ENCODE measurements around the gene CDK10.

CDK10 gene

GRCh38 chr16:89732142-89732917 lies 45.8 kb downstream of the CDK10 start:
- Mint-ChIP-seq H3K36me3 (peaks cover 79% of the 10 kb centered on the region), H3K4me1 (peaks cover 52% of the 10 kb centered on the region), H3K9me3 (no peaks in the 10 kb centered on the region), H3K27me3 (no peaks in the 10 kb centered on the region), H3K27ac (peak overlapping the region; percentile 37), H3K4me3 (no peak overlapping the region)
- CTCF ChIA-PET, result no interaction called here
- DNase-seq, result no peak

GRCh38 chr16:89732918-89733242 lies 46.4 kb downstream of the CDK10 start:
- Mint-ChIP-seq H3K9me3 (no peaks in the 10 kb centered on the region), H3K27me3 (no peaks in the 10 kb centered on the region), H3K27ac (no peak overlapping the region), H3K4me3 (no peak overlapping the region), H3K4me1 (peaks cover 52% of the 10 kb centered on the region), H3K36me3 (peaks cover 79% of the 10 kb centered on the region)
- DNase-seq, result no peak
- CTCF ChIA-PET, result no interaction called here

GRCh38 chr16:89733322-89733721 lies 46.8 kb downstream of the CDK10 start:
- Mint-ChIP-seq H3K36me3 (peaks cover 81% of the 10 kb centered on the region), H3K4me1 (peaks cover 54% of the 10 kb centered on the region), H3K4me3 (no peak overlapping the region), H3K9me3 (no peaks in the 10 kb centered on the region), H3K27me3 (no peaks in the 10 kb centered on the region), H3K27ac (no peak overlapping the region)
- no peak for DNase-seq
- CTCF ChIA-PET, result no interaction called here

GRCh38 chr16:89733792-89734191 lies 47.3 kb downstream of the CDK10 start:
- CTCF ChIA-PET, result no interaction called here
- Mint-ChIP-seq H3K27ac (no peak overlapping the region), H3K36me3 (peaks cover 84% of the 10 kb centered on the region), H3K9me3 (no peaks in the 10 kb centered on the region), H3K4me1 (peaks cover 55% of the 10 kb centered on the region), H3K27me3 (no peaks in the 10 kb centered on the region), H3K4me3 (no peak overlapping the region)
- DNase-seq, result no peak

- DNase-seq, result no peak
- Mint-ChIP-seq H3K27me3 (no peaks in the 10 kb centered on the region), H3K4me1 (peaks cover 42% of the 10 kb centered on the region), H3K4me3 (no peak overlapping the region), H3K27ac (peak overlapping the region; percentile 89), H3K36me3 (peaks cover 79% of the 10 kb centered on the region), H3K9me3 (no peaks in the 10 kb centered on the region)
- CTCF ChIA-PET, result interaction anchor here (1.4 to 1.8 kb wide), 3 partner anchors 31 to 127 kb away, joined by 3 to 12 read pairs (median 5); partner anchors contain the start of gene SPATA2L
Observed at GRCh38 chr16:89736554-89736953, 50.1 kb downstream of the CDK10 start.

- Mint-ChIP-seq H3K36me3 (peaks cover 72% of the 10 kb centered on the region), H3K9me3 (no peaks in the 10 kb centered on the region), H3K4me1 (peaks cover 36% of the 10 kb centered on the region), H3K4me3 (peak overlapping the region; percentile 21), H3K27ac (peak overlapping the region; percentile 89), H3K27me3 (no peaks in the 10 kb centered on the region)
- CTCF ChIA-PET, result interaction anchor here (1.4 to 1.8 kb wide), 4 partner anchors 32 to 126 kb away, joined by 3 to 12 read pairs (median 4); partner anchors contain the start of gene SPATA2L
- DNase-seq, result peak; percentile 77
Observed at GRCh38 chr16:89737341-89738071, 51.0 kb downstream of the CDK10 start.

GRCh38 chr16:89738072-89738377 lies 51.5 kb downstream of the CDK10 start:
- no peak overlapping the region for H3K4me3 Mint-ChIP-seq
- peak overlapping the region; percentile 89 for H3K27ac Mint-ChIP-seq
- no peak for DNase-seq
- no peaks in the 10 kb centered on the region for H3K9me3 Mint-ChIP-seq
- H3K36me3 Mint-ChIP-seq, result peaks cover 70% of the 10 kb centered on the region
- H3K27me3 Mint-ChIP-seq, result no peaks in the 10 kb centered on the region
- CTCF ChIA-PET, result interaction anchor here (0.9 to 1.6 kb wide), 3 partner anchors 10 to 125 kb away, joined by 3 to 4 read pairs (median 4); no protein-coding TSS in a partner anchor
- H3K4me1 Mint-ChIP-seq, result peaks cover 35% of the 10 kb centered on the region

- CTCF ChIA-PET, result interaction anchor here (0.9 to 1.4 kb wide), 2 partner anchors 9 to 39 kb away, joined by 4 read pairs; no protein-coding TSS in a partner anchor
- Mint-ChIP-seq H3K27ac (no peak overlapping the region), H3K36me3 (peaks cover 67% of the 10 kb centered on the region), H3K4me3 (no peak overlapping the region), H3K9me3 (no peaks in the 10 kb centered on the region), H3K4me1 (peaks cover 33% of the 10 kb centered on the region), H3K27me3 (no peaks in the 10 kb centered on the region)
- DNase-seq, result no peak
Observed at GRCh38 chr16:89738538-89739317, 52.2 kb downstream of the CDK10 start.

- peak overlapping the region; percentile 65 for H3K27ac Mint-ChIP-seq
- no peak overlapping the region for H3K4me3 Mint-ChIP-seq
- H3K36me3 Mint-ChIP-seq, result peaks cover 64% of the 10 kb centered on the region
- no peaks in the 10 kb centered on the region for H3K9me3 Mint-ChIP-seq
- CTCF ChIA-PET, result interaction anchor here (1.4 to 2.7 kb wide), 3 partner anchors 33 to 122 kb away, joined by 3 to 9 read pairs (median 4); no protein-coding TSS in a partner anchor
- peaks cover 32% of the 10 kb centered on the region for H3K4me1 Mint-ChIP-seq
- DNase-seq, result no peak
- H3K27me3 Mint-ChIP-seq, result no peaks in the 10 kb centered on the region
Observed at GRCh38 chr16:89739383-89739782, 52.9 kb downstream of the CDK10 start.

- H3K27ac Mint-ChIP-seq, result peak overlapping the region; percentile 52
Observed at GRCh38 chr16:89741342-89742014, 55.0 kb downstream of the CDK10 start.

GRCh38 chr16:89742948-89743347 lies 56.5 kb downstream of the CDK10 start:
- Mint-ChIP-seq H3K27ac (peak overlapping the region; percentile 67), H3K36me3 (peaks cover 50% of the 10 kb centered on the region), H3K9me3 (no peaks in the 10 kb centered on the region), H3K27me3 (no peaks in the 10 kb centered on the region), H3K4me3 (no peak overlapping the region), H3K4me1 (peaks cover 5% of the 10 kb centered on the region)
- DNase-seq, result no peak
- CTCF ChIA-PET, result interaction anchor here (1.4 to 1.8 kb wide), 2 partner anchors 43 to 118 kb away, joined by 3 to 7 read pairs; no protein-coding TSS in a partner anchor

More at GRCh38 chr16:89741342-89742014, 55.0 kb downstream of the CDK10 start:
- no peak overlapping the region for H3K4me3 Mint-ChIP-seq
- H3K9me3 Mint-ChIP-seq, result no peaks in the 10 kb centered on the region
- no peak for DNase-seq
- CTCF ChIA-PET, result interaction anchor here (0.7 to 2.7 kb wide), 3 partner anchors 18 to 42 kb away, joined by 3 to 9 read pairs (median 7); no protein-coding TSS in a partner anchor
- H3K4me1 Mint-ChIP-seq, result peaks cover 20% of the 10 kb centered on the region
- H3K36me3 Mint-ChIP-seq, result peaks cover 56% of the 10 kb centered on the region
- no peaks in the 10 kb centered on the region for H3K27me3 Mint-ChIP-seq

- H3K36me3 Mint-ChIP-seq, result peaks cover 43% of the 10 kb centered on the region
- no peaks in the 10 kb centered on the region for H3K9me3 Mint-ChIP-seq
- H3K27me3 Mint-ChIP-seq, result no peaks in the 10 kb centered on the region
- no peak overlapping the region for H3K27ac Mint-ChIP-seq
- H3K4me1 Mint-ChIP-seq, result peaks cover 6% of the 10 kb centered on the region
- no peak overlapping the region for H3K4me3 Mint-ChIP-seq
- no peak for DNase-seq
- CTCF ChIA-PET, result no interaction called here
Observed at GRCh38 chr16:89744813-89745212, 58.3 kb downstream of the CDK10 start.

Data from activated naive CD4-positive, alpha-beta T cell treated with anti-CD3 and anti-CD28 coated beads, Interleukin-2, amount 10 ng/mL, durations not matched to agents 7 days and 5 days (primary cell).